GM19463 (cell line): Measurements from ENCODE around the gene GTF2A1.

Experiments used
- ATAC-seq: cut with Tn5 transposase; IDR thresholded peaks from one replicate; pipeline ENCODE4 v1.9.1; 2021; ENCODE audit warnings: mild to moderate bottlenecking, moderate library complexity; ENCODE audit not compliant: unreplicated experiment

Gene GTF2A1

DNA sequence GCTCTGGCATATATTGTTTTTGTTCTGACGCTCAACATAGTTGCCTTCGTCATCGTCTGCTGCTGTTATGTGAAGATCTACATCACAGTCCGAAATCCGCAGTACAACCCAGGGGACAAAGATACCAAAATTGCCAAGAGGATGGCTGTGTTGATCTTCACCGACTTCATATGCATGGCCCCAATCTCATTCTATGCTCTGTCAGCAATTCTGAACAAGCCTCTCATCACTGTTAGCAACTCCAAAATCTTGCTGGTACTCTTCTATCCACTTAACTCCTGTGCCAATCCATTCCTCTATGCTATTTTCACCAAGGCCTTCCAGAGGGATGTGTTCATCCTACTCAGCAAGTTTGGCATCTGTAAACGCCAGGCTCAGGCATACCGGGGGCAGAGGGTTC is 77.0 kb downstream of the GTF2A1 start:
- no peak for ATAC-seq

DNA sequence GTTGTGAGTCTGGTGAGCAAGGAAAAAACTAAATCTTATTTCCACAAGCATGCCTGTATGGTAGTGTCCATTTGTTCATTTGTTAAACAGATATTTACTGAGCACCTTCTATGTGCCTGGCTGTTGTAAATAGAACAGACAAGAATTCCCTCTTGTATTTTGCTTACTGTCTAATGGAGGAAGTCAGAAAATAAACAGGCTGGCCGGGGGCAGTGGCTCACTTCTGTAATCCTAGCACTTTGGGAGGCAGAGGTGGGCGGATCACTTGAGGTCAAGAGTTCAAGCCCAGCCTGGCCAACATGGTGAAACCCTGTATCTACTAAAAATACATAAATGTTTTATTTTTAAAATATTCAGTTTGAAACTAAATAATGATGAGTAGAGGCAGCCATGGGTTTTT is 79.3 kb downstream of the GTF2A1 start:
- ATAC-seq: no peak

DNA sequence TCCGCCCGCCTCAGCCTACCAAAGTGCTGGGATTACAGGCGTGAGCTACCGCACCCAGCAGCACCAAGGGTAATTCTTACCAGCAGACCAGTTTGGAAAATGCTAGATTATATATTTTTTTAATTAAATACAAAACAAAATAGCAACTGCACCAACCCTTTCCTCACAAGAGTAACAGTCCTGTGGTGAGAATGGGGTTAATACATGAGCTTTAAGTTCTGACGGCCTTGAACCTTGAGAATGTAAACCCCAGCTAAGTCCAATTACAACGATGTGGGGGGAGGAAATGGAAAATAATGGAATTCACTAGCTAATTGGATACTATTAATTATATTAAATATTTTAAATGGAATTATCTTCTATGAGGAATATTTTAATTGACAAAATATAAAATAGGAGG is 82.3 kb downstream of the GTF2A1 start:
- ATAC-seq: no peak

DNA sequence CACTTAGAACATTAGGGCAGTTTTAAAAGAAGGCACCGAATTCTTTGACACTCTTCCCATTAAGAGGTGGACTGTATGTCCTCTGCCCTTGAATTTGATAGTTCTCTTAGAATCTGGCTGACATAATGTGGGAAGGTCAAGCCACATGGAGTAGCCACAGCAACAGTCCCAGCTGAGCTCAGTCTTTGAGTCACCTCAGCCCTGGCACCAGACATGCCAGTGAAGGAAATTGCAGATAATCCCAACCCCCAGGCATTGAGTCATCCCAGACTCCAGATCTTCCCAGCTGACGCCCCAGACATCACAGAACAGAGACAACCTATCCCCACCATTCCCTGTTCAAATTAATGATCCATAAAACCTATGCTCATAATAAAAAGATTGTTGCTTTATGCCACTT is 83.4 kb downstream of the GTF2A1 start:
- no peak for ATAC-seq

DNA sequence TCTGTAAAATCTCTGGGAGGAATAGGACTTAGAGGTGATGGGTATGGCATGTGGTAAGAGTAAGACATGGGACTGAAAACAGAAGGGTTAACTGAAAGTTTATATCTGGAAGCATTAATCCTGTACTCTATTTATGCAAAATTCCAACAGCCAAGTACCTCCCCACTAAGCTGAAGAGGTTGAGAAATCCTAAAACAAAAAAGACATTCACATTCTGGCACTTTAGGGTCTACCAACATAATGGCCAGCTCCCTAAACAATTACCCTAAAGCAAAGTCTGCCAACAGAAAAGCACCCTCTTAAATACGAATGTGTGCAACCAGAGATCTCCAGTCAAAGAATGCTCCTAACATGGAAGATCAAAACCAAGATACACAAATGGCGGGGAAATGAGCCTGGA is 87.4 kb downstream of the GTF2A1 start:
- no peak for ATAC-seq

DNA sequence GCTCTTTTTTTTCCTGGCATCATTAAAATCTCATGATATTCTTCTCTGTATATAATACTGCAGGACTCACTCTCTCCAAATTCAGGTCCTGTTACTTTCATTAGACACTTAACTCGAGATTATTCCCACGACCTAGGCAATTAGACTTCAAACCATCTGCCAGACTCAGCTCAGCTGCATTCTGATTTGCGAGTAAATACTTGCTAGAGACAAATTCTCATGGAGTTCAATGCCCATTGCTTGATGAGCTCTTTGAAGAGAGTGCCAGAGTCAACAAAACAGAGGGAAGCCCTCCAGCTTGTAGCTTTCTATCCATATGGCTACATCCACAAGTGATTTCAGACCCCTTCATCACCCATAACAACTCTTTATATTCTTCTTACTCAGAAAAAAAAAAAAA is 88.3 kb downstream of the GTF2A1 start:
- ATAC-seq: no peak

DNA sequence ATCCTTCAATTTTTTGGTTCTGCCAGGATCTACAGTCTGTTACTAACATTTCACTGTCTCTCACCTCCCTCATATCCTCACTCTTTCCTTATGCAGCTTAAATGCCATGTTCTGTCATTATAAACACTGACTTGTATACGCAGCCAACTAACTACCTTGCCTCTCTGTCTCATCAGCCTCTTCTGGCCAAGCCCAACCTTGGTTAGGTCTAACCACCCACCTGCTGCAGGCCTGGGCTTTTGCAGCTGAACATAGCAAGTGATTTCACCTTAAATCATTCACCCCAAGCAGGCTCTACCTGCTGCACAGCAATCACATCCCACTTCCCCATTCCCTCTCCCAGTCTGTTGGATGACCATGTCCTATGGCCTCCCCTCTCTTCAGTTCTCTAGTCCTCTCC is 91.5 kb downstream of the GTF2A1 start:
- no peak for ATAC-seq

DNA sequence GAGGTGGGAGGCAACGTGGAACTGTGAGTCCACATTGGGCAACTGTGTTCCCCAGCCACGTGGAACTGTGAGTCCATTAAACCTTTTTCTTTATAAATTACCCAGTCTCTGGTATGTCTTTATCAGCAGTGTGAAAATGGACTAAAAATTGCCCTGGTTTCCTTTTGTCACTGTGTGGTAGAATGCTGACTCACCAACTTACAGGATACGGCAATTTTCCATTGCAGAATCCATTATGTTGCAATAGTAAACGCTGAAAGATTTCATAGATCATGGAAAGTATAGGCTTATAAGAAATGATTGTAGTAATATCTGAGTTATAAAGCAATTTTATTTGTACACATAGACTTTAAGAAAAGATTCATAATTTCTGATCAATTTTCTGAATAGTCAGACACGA is 93.0 kb downstream of the GTF2A1 start:
- ATAC-seq: no peak

DNA sequence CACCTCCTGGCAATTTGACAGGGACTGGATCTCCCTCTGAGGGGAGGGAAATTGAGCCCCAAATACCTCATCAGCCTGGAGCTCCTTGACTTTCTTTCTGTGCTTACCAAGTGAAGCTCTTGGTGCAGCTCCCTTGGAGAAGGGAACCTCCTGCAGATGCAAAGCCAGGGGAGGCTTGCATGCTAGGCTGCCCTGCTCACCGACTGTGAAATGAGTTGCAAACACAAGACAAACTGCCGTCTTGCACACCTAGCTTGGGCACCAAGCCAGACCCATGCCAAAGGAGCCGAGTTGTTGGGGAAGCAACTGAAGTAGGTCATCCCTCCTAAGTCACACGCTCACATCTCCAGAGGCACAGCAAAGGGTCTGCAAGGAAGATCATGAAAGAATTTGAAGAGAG is 95.2 kb downstream of the GTF2A1 start:
- no peak for ATAC-seq
